HG03196 (cell line): ENCODE data around the gene HNF1B.

Experiments used
- ATAC-seq: cut with Tn5 transposase; IDR thresholded peaks from one replicate; pipeline ENCODE4 v1.9.1; 2021; ENCODE audit not compliant: unreplicated experiment

Gene HNF1B

GRCh38 chr17:37761961-37762360 lies 17.1 kb upstream of the HNF1B start:
- no peak for ATAC-seq

DNA sequence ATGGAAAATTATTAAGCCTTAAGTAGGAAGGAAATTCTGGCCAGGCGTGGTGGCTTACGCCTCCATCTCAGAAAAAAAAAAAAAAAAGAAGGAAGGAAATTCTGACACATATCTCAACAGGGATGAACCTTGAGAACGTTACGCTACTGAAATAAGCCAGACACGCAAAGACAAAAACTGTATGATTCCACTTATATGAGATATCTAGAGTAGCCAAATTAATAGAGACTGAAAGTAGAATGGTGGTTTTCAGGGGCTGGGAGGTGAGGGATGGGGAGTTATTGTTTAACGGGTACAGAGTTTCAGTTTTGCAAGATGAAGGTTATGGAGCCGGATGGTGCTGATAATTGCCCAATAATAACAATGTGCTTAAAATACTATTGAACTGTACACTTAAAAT lies 16.2 kb upstream of the HNF1B start:
- ATAC-seq: peak; percentile 41

- ATAC-seq: no peak
Observed at GRCh38 chr17:37759014-37759637, 14.3 kb upstream of the HNF1B start.

GRCh38 chr17:37756051-37756450 lies 11.2 kb upstream of the HNF1B start:
- ATAC-seq: no peak

DNA sequence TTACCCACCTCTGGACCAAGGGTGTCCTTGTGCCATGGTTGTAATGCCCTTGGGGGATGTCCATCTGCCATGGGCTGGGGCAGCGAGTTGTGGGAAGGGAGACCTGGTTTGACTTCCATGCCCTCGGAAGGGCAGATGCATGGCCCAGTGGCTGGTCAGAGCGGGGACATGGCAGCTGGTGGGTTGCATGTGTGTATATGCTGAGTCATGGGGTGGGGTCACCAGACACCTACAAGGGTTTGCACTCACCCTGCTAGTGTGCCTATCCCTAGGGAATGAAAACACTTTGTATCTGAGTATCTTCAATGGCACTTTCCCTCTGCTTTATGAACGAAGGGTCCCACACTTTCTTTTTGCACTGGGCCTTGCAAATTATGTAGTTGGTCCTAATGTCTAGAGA lies 10.6 kb upstream of the HNF1B start:
- no peak for ATAC-seq

- ATAC-seq: no peak
Observed at GRCh38 chr17:37754363-37754762, 9.5 kb upstream of the HNF1B start.

DNA sequence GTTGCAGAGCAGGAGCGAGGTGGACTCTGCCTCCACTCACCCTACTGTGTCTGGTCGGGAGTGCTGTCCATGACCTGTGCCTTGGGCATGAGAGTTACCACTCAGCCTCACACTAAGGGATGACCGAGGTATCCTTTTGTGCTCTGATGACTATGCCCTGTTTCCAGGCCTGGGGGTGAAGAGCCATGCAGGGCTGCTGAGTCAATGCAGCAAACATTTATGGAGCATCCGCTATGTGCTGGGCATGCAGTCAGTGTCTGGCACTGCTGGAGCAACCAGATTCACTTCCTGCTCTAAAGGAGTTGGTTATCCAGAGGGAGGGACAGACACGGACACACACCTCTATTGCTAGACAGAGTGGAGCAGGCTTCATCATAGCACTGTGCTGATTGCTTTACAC lies 7.6 kb upstream of the HNF1B start:
- no peak for ATAC-seq

- no peak for ATAC-seq
Observed at GRCh38 chr17:37750768-37751475, 6.1 kb upstream of the HNF1B start.

DNA sequence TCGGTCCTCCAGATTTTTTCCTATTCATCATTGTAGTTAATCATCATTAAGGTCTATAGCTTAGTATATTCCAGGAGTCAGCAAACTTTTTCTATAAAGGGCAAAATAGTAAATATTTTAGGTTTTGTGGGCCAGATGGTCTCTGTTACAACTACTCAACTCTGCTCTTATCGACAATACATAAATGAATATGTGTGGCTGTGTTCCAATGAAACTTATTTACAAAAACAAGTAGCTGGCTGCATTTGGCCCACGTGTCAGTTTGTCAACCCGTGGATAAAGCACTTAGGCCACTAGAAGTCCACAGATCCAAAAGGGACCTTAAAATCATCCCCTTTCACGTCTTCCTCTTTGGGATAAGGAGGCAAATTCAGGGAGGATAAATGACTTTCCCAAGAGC lies 5.4 kb upstream of the HNF1B start:
- no peak for ATAC-seq

DNA sequence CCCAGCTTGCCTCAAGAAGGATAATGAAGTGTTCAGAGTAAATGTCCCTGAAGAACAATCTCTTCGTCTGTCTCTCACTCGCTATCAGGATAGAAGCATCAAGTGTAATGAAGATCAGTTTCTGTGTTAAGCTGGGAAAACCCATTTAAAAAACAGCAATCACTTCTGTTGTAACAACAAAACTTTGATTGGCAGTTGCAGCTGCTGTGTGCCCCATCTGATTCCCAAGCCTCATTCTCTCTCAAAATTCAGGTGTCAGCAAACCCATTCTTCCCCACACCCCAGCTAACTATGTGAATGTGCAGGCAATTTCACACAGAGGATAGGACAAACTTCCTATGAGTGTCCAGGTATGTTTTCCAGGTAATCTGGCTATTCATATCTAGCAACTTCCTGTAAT lies 2.4 kb upstream of the HNF1B start:
- ATAC-seq: no peak

- ATAC-seq: no peak
Observed at GRCh38 chr17:37746617-37747016, 1.8 kb upstream of the HNF1B start.

GRCh38 chr17:37745801-37746426 lies 1.1 kb upstream of the HNF1B start:
- no peak for ATAC-seq

DNA sequence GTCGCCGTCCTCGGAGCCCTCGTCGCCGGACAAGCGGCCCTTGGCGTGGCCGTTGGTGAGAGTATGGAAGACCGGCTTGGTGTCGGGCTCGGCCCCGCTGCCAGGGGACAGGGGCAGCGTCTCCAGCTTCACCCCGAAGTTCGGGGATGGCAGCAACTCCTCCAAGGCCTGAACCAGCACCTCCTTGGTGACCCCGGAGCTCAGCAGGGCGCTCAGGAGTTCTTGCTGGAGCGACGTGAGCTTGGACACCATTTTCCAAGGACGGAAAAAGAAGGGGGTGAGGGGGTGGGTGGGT lies 279 bp downstream of the HNF1B start:
- no peak for ATAC-seq

GRCh38 chr17:37743875-37744632 lies 805 bp downstream of the HNF1B start:
- ATAC-seq: no peak

- no peak for ATAC-seq
Observed at GRCh38 chr17:37743612-37743874, 1.3 kb downstream of the HNF1B start.

DNA sequence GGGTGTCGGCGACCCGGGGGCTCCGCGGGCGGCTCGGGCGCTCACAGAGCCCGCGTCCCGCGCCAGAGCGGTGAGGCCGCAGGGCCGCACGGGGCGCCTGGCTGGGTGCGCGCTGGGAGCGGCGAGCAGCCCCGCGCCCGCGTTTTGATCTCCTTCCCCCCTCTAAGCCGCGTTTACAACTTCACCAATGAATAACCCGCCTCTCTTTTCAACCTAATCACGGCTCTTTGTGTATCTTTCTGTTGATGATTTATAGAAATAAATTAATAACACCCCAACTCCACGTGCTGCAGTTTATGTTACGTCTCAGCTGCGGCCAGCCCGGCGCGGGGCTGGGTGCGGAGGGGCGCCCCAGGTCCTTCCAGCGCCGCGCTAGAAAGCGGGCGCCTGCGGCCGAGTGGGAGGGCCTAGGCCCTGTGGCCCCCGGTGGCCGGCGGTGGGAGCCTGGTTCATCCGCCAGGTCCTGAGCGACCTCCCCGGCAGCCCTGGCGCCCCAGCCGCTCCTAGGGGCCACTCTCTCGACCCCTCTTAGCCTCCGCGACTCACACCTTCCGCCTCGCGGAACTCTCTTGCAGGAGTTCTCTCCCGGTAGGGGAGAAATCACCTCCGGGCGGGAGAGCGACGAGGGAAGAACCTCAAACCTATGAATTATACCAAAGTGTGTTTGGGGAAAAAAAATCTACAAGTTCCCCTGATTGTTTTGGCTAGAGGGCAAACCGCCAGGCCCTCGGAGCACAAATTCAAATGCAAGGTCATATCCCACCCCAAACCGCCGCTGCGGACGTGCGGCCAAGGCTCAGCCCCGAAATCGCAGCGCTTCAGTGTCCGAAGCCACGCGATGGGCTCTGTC lies 1.9 kb downstream of the HNF1B start:
- ATAC-seq: no peak

- ATAC-seq: no peak
Observed at GRCh38 chr17:37742116-37742761, 2.6 kb downstream of the HNF1B start.

DNA sequence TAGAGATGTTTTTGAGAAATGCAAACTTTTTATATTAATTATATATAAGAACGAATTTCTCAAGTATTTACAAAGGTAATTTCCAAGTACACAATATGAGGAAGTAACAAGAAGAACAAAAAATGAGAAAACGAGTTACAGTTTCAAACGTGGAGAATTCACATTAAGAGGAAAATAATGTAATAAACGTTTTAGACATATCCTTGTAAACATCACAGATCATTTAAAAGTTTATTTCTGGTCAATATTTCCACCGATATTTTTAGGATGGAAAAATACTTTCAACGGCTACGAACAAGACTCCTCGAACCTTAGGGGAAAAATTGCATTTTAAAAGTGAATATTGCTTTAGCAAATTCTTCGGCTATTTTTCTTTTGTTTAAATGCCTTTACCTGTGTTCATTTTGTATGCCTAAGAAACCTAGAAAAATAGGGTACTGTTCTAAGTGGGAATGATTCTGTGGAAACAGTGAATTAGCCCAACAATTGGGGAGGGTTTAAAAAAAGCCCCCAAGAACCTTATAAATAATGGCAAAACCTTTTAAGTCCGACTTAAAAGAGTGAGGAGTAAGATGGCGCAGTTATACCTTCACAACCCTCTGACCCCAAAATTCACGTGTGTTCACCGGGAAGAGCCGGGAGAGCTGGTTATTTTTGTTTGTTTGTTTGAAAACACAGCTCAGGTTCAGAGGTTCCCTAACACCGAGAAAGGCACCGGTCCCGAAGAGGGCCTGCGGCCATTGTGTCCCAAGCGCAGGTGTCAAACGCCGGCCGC lies 3.3 kb downstream of the HNF1B start:
- ATAC-seq: no peak

GRCh38 chr17:37740915-37741314 lies 3.9 kb downstream of the HNF1B start:
- ATAC-seq: no peak

GRCh38 chr17:37737971-37738370 lies 6.9 kb downstream of the HNF1B start:
- no peak for ATAC-seq
